Inflammatory macrophage treated with lipopolysaccharide for 1 hour (primary cell): Measurements from ENCODE around the gene AMPD2.
A peak's percentile ranks its signal among the peaks of the same experiment; 100 is the strongest.

Source experiments
- DNase-seq, 2 donors: peaks; one replicate each; pipeline ENCODE4 v3.0.0-alpha.2; 2020 to 2022

The AMPD2 gene

DNA sequence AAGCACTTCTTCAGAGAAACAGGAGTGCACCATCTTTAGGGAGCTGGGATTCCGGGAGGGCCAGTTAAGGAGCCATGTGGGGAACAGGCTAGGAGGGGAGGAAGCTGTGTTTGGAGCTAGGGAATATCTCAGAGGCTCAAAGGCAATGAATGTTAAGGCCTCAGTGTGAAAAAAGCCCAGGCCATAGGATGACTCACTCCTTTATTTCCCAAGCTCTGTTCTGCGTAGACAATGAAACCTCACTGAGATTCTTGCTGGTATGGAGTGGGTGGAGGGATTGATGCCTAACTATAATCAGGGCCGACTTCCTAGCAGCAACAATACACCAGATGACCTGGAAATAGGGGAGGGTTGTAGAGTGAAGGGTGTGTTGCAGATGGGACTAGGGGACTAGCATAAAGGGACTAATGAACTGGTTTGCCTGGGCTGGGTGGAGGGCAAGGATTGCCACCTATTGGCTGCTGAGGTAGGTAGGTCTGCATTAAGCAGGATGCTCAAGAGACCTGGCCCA, 2.3 kb upstream of the AMPD2 start:
- peak; percentile 90 to 95 for DNase-seq

DNA sequence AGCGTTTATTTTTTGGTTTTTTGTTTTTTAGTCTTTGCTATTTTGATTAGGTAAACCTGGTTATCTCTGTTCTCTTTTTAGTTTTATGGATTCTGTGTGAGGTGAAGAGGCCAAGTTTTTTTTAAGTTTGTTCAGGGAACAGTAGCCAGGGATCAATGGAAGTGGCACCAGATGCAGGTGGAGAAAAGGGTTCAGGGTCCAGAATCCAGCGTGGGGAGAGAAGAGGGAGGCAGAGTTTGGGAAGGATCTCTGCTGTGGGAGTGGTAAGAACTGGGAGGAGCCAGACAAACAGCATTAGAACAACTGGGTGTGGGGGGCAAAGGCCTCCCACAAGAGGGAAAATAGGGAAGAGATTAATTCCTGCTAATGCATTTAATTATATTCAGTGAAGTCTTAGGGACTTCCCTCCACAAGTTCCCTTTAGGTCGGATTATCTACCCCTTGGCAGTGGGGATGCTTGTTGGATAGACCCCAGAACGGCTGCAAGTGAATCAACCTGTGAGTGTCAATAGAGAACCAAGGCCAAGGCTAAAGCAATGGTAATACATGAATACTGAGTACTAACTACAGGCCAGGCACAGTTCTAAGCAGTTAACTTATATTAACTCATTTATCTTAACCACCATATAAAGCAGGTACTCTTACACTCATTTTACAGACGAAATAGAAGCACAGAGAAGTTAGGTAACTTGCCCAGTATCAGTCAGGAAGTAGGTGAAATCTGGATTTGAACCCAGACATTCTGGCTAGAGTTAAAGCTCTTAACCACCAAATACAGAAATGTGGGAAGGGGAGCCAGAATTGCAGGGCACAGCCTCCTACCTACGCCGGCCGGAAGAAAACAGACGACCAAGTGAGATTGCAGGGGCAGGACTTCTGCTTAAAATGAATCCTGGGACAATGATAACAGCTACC, 719 bp upstream of the AMPD2 start:
- DNase-seq = peak; percentile 61 to 87

DNA sequence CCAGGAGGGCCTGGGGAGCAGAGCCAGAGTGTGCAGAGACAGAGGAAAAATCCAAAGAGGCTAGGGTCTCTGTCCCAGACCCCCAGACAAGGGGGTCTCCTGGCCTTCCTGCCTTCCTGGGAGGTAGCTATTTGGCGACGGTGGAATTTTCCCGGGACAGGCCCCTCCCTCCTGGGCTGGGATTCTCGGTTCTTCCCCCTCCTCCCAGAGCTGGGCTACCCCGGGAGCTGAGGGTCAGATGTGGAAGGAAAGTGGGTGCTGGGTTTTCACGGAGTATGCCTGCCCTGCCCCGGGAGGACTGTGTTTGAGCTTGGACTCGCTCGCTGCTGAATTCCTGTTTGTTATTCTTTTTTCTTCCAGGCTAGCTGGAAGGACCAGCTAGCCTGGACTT, 759 bp downstream of the AMPD2 start:
- DNase-seq = peak; percentile 30 to 55

DNA sequence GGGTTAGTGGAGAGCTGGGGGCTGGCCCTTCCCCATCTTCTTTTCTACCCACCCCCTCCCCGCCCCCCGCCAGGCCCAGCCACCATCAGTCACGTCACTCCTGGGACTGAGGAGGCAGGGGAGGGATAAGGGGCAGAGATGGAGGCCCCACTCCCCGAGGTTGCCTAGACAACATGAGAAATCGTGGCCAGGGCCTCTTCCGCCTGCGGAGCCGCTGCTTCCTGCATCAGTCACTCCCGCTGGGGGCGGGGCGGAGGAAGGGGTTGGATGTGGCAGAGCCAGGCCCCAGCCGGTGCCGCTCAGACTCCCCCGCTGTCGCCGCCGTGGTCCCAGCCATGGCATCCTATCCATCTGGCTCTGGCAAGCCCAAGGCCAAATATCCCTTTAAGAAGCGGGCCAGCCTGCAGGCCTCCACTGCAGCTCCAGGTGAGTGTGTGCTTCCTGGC, 1.2 kb downstream of the AMPD2 start:
- DNase-seq = peak; percentile 89 to 92

DNA sequence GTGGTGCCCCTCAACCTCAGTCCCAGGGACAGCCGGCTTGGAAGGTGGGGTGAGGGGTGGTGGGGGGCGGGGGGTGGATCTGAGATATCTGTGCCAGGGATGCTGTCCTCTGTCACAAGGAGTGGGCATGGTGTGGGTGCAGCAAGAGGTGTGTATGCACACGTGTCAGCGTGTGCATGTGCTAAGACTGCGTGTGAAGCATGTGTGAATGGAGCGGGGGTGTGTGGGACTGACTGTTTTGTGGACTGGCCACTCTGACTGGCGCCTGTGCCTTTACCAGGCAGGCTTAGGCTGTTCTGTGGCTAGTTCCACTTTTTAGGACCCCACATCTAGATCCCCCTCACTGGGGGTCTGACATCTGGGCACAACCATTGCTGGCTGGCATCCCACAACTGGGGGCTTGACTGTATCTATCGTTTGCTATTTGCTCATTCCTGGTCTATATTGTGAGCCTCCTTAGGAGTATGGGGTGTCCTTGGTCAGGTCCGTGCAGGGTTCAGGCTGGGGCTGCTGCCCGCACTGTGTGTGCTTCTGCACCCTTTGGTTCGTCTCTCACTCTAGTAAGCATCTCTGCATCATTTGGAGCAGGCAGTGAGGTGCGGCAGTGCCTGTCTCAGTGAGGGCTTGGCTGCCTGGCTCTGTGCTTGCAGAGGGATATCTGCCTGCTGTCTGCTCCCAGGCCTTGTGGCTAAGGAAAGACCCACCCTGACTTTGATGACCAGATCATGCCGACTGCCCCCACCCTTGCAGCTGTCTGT, 1.9 kb downstream of the AMPD2 start:
- no peak for DNase-seq

DNA sequence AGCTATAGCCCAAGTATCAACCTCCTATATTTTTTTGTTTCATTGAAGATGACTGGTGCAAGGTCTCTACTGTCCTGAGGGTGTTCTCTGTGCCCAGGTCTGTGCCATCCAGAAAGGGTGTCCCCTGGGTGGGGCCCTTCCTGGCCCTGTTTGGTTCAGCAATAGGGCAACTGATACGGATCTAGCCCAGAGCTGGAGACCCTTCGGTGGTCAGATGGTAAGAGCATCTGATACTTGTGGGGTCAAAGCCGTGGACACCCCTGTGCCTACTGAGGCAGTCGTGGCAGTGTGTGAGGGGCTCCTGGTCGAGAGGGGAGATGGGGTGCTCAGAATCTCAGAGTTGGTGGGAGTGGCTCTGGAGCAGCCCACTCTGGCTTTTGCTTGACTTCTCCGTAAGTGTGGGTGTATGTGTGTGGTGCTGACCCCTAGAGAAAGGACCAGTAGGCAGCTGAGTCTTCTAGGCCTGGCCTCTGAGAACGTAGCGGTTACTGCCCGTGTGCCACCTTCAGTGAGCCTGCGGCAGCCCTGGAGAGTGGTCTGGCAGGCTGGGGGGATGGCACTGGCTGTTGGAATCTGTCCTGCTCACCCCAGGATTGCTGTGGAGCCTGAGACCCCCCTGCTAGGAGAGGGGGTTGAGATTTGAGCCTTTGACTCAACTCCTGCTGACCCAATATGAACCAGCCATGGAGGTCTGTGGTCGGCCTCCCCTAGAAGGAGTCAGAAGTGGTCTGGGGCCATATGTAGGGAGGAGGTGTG, 2.7 kb downstream of the AMPD2 start:
- no peak for DNase-seq

DNA sequence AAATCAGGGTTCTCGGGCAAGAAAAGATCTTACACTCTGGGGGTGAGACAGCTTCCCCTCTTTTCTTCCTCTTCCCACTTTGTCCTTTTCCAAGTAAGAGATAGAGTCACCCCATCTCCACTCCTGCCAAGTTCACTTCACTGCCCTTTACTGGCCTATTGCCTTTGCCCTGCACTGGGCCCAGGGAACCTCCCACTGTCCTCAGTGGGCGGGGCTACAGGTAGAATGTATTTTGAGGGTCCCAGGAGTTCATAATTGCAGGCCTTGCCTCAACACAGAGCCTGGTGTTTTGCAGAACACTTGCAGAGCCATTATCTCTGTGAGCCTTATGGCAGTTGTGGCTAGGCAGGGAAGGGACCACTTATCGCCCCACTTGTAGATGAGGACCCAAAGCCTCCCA, 3.3 kb downstream of the AMPD2 start:
- DNase-seq = no peak

DNA sequence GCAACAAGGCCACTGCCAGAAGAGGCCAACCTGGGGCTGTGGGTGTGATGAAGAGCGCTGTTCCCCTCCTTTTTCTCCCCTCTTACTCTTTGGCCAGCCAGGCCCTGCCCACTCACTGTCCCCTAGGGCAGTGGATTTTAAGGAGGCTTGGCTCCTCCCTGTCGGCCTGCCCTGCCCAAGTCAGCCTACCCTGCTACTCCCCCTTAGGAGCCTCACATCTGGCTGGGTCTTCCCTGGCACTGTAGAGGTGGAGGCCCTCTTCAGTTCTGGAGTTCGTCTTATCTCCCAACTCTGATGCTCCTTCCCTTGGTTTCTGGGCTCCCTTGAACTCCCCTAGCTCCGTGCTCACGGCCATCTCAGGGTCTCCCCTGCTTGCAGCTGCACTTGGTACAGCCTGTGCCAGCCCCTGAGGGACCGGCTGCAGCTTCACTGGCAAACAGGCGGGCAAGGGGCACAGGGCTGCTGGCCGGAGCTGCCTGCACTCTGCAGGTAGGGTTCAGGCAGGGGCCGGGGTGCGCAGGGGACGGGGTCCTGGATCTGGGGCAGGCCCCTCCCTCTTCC, 4.0 kb downstream of the AMPD2 start:
- no peak for DNase-seq

DNA sequence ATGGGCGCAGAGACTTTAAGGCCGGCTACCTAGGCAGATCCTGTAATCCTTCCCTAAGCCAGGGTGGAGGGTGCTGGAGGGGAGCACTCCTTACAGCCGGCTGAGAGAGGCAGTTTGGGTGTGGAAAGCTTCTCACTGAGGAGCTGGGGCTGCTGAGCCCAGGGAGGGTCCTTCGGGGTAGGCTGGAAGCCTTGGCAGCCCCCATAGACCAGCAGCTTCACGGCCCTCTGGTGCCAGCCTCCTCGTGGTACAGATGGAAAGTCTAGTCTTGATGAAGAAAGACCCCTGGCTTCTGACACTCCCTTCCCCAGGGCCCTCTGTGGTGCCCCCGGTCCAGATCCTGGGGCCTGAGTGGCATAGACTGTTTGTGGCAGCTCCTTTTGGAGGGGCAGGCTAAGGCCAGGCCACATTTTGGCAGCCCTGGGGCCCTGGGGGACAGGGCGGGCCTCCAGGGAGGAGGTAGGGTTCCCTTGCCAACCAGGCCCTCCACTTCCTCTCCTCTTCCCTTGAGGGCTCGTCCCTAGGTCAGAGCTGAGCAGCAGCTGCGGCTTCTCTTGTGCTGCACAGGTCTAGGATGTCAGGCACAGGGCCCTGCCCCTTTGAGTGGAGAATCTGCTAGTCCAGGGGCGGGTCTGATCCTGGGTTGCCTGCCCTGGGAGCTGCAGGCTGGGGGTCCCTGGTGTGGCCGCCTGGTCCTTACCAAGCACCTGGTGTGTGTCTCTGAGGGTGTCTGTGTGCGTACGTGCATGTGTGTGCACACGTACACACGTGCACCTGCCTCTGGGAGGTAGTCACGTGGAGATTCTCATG, 4.8 kb downstream of the AMPD2 start:
- DNase-seq = no peak

DNA sequence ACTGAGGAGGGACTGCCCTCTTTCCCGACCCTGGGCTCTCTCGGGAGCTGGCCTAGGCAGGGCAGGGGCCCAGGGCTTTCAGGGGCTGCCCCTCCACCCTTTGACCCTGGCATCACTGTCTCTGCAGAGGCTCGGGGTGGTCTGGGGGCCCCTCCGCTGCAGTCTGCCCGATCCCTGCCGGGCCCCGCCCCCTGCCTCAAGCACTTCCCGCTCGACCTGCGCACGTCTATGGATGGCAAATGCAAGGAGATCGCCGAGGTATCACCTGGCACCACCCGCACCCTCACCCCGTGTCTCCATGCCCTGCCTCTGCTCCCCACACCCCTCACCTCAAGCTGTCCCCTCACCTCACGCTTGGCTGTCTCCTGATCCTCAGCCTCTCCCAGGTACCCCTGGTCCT, 5.5 kb downstream of the AMPD2 start:
- no peak for DNase-seq

DNA sequence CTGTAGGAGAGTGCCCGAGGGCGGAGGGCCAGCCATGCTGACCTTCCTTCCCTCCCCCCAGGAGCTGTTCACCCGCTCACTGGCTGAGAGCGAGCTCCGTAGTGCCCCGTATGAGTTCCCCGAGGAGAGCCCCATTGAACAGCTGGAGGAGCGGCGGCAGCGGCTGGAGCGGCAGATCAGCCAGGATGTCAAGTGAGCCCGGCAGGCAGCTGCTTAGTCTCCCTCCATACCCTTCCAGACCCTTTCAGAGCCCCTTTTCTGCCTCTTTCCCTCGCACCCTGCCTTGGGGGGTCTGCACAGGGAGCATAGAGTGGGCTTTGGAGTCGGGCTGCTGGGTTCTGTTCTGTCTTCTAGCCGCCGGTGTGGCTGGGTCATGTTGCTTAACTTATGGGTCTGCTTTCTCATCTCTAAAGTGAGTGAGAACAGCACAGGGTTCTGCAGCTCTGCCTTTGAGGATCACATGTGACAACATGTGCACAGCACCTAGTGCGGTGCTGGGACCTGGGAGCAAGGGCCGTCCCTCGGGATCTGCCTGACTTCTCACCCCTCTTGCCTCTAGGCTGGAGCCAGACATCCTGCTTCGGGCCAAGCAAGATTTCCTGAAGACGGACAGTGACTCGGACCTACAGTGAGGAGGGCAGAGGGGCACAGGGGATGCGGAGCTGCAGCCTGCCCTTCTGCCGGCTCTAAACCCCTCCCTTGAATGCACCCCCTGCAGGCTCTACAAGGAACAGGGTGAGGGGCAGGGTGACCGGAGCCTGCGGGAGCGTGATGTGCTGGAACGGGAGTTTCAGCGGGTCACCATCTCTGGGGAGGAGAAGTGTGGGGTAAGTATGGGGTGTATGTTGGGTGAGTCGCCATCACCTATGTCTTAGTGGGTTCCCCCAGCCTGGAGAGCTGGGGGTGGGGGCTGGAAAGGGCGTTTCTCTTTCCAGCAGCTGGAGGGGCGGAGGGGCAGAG, 6.2 kb downstream of the AMPD2 start:
- DNase-seq = no peak

DNA sequence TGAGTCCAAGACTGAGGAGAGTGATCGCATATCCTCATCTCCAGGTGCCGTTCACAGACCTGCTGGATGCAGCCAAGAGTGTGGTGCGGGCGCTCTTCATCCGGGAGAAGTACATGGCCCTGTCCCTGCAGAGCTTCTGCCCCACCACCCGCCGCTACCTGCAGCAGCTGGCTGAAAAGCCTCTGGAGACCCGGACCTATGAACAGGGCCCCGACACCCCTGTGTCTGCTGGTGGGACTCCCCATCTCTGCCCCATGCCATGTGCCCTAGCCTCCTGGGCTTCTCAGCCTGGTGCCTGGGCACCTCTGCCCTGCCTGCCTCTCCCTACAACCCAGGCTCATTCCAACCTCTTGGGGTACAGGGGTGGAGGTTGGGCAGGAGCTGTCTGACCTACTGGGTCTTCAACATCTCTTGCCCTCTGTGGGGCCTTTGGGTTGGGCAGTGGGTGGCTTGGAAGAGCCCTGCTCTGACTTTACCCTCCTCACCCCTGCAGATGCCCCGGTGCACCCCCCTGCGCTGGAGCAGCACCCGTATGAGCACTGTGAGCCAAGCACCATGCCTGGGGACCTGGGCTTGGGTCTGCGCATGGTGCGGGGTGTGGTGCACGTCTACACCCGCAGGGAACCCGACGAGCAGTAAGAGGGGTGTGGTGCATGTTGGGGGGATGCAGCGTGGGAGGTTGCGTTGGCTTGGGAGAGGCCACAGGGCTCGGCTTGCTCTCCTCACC, 7.2 kb downstream of the AMPD2 start:
- no peak for DNase-seq

DNA sequence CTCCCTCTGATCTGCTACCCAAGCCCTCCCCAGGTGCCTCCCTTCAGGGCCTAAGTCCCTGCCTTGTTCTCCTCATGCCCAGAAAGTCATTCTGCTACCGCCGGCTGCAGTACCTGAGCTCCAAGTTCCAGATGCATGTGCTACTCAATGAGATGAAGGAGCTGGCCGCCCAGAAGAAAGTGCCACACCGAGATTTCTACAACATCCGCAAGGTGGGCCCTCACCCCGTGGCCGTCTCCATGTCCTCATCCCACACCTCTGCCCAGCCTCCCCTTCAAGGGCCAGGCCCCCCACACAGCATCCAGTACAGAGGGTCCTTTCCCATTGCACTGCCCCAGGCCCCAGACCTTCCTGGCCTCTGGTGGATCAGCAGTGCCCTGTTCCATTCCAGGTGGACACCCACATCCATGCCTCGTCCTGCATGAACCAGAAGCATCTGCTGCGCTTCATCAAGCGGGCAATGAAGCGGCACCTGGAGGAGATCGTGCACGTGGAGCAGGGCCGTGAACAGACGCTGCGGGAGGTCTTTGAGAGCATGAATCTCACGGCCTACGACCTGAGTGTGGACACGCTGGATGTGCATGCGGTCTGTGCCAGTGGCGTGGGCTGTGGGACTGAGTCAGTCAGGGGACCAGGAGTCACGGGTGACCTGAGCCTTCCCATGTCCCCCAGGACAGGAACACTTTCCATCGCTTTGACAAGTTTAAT, 8.2 kb downstream of the AMPD2 start:
- no peak for DNase-seq

DNA sequence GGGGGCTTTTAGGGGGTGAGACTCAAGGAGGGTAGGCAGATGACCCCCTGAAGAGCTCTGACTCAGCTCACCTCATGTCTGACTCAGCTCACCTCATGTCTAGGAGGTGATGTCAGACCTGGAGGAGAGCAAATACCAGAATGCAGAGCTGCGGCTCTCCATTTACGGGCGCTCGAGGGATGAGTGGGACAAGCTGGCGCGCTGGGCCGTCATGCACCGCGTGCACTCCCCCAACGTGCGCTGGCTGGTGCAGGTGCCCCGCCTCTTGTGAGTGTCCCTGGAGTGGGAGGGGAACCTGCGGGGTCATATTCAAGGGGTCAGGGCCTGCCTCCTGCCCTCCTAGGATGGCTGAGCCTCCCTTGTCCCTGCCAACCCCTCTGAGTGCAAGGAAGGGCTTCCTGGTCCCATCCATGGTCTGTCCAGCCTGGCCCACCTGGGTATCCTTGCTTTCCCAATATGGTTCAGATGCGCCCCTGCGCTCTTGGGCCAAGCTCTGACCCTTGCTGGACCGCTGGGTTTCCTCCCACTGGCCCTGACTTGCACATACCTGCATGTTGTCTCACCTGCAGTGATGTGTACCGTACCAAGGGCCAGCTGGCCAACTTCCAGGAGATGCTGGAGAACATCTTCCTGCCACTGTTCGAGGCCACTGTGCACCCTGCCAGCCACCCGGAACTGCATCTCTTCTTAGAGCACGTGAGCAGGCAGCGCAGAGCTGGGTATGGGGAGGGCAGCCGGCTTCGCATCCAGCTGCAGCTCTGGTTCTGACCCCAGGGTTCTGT, 9.1 kb downstream of the AMPD2 start:
- DNase-seq = no peak

DNA sequence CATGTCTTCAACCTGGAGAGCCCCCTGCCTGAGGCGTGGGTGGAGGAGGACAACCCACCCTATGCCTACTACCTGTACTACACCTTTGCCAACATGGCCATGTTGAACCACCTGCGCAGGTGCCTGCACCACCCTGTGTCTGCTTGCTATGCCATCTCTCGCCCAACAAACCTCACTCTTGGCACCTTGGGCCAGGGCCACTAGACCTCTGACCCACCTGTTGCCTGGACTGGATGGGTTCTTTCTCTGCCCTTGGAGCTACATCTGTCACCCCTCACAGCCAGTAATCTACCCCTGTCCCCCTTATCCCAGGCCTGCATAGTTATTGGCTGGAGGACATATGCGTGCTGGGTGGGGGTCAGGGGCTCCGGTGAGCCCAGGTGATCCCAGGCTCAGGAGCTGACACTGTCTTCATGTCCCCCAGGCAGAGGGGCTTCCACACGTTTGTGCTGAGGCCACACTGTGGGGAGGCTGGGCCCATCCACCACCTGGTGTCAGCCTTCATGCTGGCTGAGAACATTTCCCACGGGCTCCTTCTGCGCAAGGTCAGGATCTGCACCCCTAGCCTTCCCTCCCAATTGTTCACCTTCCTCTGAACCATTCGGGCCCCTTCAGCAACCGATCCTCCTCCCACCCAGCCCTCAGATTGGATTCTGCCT, 9.9 kb downstream of the AMPD2 start:
- no peak for DNase-seq

DNA sequence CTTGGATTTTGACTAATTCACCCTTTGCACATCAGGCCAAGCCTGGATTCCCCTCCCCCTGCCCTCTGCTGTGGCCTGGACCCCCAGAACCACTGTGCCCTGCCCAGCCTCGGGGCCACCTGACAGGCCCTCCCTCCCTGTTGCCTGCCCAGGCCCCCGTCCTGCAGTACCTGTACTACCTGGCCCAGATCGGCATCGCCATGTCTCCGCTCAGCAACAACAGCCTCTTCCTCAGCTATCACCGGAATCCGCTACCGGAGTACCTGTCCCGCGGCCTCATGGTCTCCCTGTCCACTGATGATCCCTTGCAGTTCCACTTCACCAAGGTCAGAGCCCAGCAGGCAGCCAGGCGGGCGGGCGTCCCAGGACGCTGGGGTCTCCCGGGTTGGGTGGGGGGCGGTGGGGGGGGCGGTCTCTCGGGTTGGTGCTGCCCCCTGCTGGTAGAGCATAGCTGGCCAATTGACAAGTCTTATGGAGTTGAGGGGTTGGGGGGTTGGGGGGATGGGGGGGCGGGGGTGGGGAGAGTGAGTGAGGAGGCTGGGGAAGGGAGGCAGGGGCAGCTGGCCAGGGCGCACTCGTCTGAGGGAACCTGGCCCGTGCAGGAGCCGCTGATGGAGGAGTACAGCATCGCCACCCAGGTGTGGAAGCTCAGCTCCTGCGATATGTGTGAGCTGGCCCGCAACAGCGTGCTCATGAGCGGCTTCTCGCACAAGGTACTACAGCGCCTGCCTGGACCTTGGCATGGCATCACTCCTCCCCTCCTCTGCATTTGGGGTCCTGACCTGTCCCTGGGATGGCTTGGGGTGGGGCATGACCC, 10.7 kb downstream of the AMPD2 start:
- DNase-seq = no peak
